SK-N-SH treated with all-trans-retinoic acid at 6 μM for 48 hours (cell line): ENCODE results near the gene LRBA.
A peak's percentile ranks its signal among the peaks of the same experiment; 100 is the strongest.

Experiments
- ARNTL ChIP-seq: fragments of 450-650 bp; formaldehyde crosslinking; IDR thresholded peaks from 2 replicates; pipeline ENCODE4 v1.5.0; 2020; ENCODE audit warnings: low read depth, mild to moderate bottlenecking, moderate library complexity, borderline replicate concordance
- BACH2 ChIP-seq: fragments of 250-450 bp; sonication (Bioruptor Pico); IDR thresholded peaks from 2 replicates; pipeline ENCODE4 v1.9.0; 2021; ENCODE audit warnings: mild to moderate bottlenecking, borderline replicate concordance
- CSDC2 ChIP-seq: fragments of 250-450 bp; sonication (Bioruptor Pico); IDR thresholded peaks from 2 replicates; pipeline ENCODE4 v1.5.0; 2020; ENCODE audit warnings: mild to moderate bottlenecking, moderate library complexity
- ESRRG ChIP-seq: fragments of 250-450 bp; sonication (Bioruptor Pico); IDR thresholded peaks from 2 replicates; pipeline ENCODE4 v1.6.1; 2021; ENCODE audit warnings: mild to moderate bottlenecking
- OSR1 ChIP-seq: fragments of 250-450 bp; sonication (Bioruptor Pico); IDR thresholded peaks from 2 replicates; pipeline ENCODE4 v1.8.0; 2022; ENCODE audit warnings: moderate library complexity, mild to moderate bottlenecking, inconsistent platforms
- RARB ChIP-seq: fragments of 250-450 bp; sonication (Bioruptor Pico); IDR thresholded peaks from 2 replicates; pipeline ENCODE4 v1.8.0; 2021; ENCODE audit warnings: mild to moderate bottlenecking, moderate library complexity
- SNAI2 ChIP-seq: fragments of 250-450 bp; sonication (Bioruptor Pico); IDR thresholded peaks from 2 replicates; pipeline ENCODE4 v1.5.0; 2020; ENCODE audit warnings: mild to moderate bottlenecking, moderate library complexity
- TCF4 ChIP-seq: fragments of 250-450 bp; sonication (Bioruptor Pico); IDR thresholded peaks from 2 replicates; pipeline ENCODE4 v1.8.0; 2021; ENCODE audit warnings: mild to moderate bottlenecking, moderate library complexity, borderline replicate concordance
- TOX ChIP-seq: fragments of 250-450 bp; sonication (Bioruptor Pico); IDR thresholded peaks from 2 replicates; pipeline ENCODE4 v1.8.0; 2021; ENCODE audit warnings: mild to moderate bottlenecking, moderate library complexity, borderline replicate concordance
- ZFP3 ChIP-seq: fragments of 250-450 bp; sonication (Bioruptor Pico); IDR thresholded peaks from 2 replicates; pipeline ENCODE4 v1.5.0; 2020; ENCODE audit warnings: mild to moderate bottlenecking, moderate library complexity
- ZNF565 ChIP-seq: fragments of 450-650 bp; formaldehyde crosslinking; conservative IDR thresholded peaks from 2 replicates; pipeline ENCODE4 v1.5.0; 2020; ENCODE audit warnings: low read depth, mild to moderate bottlenecking, moderate library complexity
- TF ChIP-seq, protein P1 (sequence below): fragments of 250-450 bp; sonication (Bioruptor Pico); IDR thresholded peaks from 2 replicates; pipeline ENCODE4 v1.8.0; 2020; ENCODE audit warnings: mild to moderate bottlenecking, moderate library complexity, borderline replicate concordance
- TF ChIP-seq, protein P2 (sequence below): fragments of 250-450 bp; sonication (Bioruptor Pico); IDR thresholded peaks from 2 replicates; pipeline ENCODE4 v1.5.1; 2021; ENCODE audit warnings: mild to moderate bottlenecking, moderate library complexity
- TF ChIP-seq, protein P3 (sequence below): fragments of 250-450 bp; sonication (Bioruptor Pico); IDR thresholded peaks from 2 replicates; pipeline ENCODE4 v1.5.0; 2020; ENCODE audit warnings: mild to moderate bottlenecking, moderate library complexity

DNA sequence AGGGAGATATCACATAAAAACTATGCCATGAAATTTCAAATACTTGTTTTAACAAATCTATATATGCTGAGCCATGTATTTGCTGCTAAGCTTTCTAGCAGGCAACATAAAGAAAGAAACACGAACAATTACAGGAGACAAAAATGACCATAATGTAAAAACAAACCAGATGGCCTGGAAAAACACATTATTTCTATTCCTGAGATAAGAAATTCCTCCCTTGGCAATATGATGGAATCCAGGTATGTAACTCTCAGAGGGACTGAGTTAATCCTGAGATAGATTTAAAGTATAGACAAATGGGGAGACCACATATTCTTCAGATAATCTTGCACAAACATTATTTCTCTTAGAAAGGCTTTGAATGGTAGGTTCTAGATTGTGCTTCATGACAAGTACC is 657.3 kb downstream of the LRBA start:
- TF ChIP-seq ESRRG (CRISPR knock-in tag) = no peak
- TF ChIP-seq, protein P1, sequence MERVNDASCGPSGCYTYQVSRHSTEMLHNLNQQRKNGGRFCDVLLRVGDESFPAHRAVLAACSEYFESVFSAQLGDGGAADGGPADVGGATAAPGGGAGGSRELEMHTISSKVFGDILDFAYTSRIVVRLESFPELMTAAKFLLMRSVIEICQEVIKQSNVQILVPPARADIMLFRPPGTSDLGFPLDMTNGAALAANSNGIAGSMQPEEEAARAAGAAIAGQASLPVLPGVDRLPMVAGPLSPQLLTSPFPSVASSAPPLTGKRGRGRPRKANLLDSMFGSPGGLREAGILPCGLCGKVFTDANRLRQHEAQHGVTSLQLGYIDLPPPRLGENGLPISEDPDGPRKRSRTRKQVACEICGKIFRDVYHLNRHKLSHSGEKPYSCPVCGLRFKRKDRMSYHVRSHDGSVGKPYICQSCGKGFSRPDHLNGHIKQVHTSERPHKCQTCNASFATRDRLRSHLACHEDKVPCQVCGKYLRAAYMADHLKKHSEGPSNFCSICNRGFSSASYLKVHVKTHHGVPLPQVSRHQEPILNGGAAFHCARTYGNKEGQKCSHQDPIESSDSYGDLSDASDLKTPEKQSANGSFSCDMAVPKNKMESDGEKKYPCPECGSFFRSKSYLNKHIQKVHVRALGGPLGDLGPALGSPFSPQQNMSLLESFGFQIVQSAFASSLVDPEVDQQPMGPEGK (CRISPR knock-in tag) = no peak
- TF ChIP-seq, protein P2, sequence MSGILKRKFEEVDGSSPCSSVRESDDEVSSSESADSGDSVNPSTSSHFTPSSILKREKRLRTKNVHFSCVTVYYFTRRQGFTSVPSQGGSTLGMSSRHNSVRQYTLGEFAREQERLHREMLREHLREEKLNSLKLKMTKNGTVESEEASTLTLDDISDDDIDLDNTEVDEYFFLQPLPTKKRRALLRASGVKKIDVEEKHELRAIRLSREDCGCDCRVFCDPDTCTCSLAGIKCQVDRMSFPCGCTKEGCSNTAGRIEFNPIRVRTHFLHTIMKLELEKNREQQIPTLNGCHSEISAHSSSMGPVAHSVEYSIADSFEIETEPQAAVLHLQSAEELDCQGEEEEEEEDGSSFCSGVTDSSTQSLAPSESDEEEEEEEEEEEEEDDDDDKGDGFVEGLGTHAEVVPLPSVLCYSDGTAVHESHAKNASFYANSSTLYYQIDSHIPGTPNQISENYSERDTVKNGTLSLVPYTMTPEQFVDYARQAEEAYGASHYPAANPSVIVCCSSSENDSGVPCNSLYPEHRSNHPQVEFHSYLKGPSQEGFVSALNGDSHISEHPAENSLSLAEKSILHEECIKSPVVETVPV = no peak
- peak; percentile 65 for TF ChIP-seq TCF4 (CRISPR knock-in tag)
- TF ChIP-seq ARNTL (CRISPR knock-in tag) = no peak
- TF ChIP-seq CSDC2 (CRISPR knock-in tag) = no peak
- no peak for TF ChIP-seq ZFP3 (CRISPR knock-in tag)
- TF ChIP-seq SNAI2 = no peak
- TF ChIP-seq RARB (CRISPR knock-in tag) = no peak
- no peak for TF ChIP-seq OSR1 (CRISPR knock-in tag)
- TF ChIP-seq ZNF565 = no peak
- TF ChIP-seq TOX = no peak
- no peak for TF ChIP-seq BACH2 (CRISPR knock-in tag)
- TF ChIP-seq, protein P3, sequence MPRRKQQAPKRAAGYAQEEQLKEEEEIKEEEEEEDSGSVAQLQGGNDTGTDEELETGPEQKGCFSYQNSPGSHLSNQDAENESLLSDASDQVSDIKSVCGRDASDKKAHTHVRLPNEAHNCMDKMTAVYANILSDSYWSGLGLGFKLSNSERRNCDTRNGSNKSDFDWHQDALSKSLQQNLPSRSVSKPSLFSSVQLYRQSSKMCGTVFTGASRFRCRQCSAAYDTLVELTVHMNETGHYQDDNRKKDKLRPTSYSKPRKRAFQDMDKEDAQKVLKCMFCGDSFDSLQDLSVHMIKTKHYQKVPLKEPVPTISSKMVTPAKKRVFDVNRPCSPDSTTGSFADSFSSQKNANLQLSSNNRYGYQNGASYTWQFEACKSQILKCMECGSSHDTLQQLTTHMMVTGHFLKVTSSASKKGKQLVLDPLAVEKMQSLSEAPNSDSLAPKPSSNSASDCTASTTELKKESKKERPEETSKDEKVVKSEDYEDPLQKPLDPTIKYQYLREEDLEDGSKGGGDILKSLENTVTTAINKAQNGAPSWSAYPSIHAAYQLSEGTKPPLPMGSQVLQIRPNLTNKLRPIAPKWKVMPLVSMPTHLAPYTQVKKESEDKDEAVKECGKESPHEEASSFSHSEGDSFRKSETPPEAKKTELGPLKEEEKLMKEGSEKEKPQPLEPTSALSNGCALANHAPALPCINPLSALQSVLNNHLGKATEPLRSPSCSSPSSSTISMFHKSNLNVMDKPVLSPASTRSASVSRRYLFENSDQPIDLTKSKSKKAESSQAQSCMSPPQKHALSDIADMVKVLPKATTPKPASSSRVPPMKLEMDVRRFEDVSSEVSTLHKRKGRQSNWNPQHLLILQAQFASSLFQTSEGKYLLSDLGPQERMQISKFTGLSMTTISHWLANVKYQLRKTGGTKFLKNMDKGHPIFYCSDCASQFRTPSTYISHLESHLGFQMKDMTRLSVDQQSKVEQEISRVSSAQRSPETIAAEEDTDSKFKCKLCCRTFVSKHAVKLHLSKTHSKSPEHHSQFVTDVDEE (CRISPR knock-in tag) = no peak; the same call in 1 of the 2 replicates
